Loucy (cell line): ENCODE results near the gene KCTD19.

Source experiments
- CTCF ChIP-seq: fragments of 200-600 bp; sonication (generic); conservative IDR thresholded peaks from 2 replicates; pipeline ENCODE4 v1.5.1; 2014; ENCODE audit warnings: mild to moderate bottlenecking, antibody characterized with exemption, low read length
- EZH2phosphoT487 ChIP-seq: fragments of 200-600 bp; IDR thresholded peaks from 2 replicates; pipeline ENCODE4 v1.6.1; 2018; ENCODE audit warnings: antibody characterized with exemption, mild to moderate bottlenecking, moderate library complexity, borderline replicate concordance

- TF ChIP-seq CTCF (no peak), EZH2phosphoT487 (no peak)
These were observed 13.8 kb downstream of the KCTD19 start for GRCh38 chr16:67312719-67313118.
